ENCODE measurements around the gene SPANXB1.

DNA sequence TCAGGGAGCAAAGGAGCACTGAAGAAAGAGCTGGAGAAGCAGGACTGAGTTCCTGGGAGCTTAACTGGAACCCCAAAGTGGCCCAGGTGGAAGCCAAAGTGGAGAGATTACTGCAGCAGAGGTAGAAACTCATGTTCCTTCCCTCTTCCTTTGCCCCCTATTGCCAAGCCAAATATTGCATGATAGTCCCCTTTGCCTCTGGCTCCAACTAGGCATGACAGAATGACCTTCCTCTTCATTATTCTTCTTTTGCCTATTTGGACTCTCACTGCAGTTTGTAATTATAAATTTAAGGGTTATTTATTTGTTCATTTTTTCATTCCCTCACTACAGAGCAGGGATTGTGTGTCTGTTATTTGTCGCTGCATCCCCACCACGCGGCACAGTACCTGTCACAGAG, 22.1 kb upstream of the SPANXB1 start:
- TF ChIP-seq, protein P1, sequence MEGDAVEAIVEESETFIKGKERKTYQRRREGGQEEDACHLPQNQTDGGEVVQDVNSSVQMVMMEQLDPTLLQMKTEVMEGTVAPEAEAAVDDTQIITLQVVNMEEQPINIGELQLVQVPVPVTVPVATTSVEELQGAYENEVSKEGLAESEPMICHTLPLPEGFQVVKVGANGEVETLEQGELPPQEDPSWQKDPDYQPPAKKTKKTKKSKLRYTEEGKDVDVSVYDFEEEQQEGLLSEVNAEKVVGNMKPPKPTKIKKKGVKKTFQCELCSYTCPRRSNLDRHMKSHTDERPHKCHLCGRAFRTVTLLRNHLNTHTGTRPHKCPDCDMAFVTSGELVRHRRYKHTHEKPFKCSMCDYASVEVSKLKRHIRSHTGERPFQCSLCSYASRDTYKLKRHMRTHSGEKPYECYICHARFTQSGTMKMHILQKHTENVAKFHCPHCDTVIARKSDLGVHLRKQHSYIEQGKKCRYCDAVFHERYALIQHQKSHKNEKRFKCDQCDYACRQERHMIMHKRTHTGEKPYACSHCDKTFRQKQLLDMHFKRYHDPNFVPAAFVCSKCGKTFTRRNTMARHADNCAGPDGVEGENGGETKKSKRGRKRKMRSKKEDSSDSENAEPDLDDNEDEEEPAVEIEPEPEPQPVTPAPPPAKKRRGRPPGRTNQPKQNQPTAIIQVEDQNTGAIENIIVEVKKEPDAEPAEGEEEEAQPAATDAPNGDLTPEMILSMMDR (IDR thresholded peaks at IDR 0.05; ENCODE audit: insufficient read depth, low read depth, low read length): no peak
- no peak for TF ChIP-seq EZH2 (IDR thresholded peaks at IDR 0.05; ENCODE audit: insufficient read depth, low read length)
